Tibial nerve (tissue), 4 donors: ENCODE data around the gene INPP5K. TPM values are rescaled to one million over a fixed set of nuclear protein-coding genes. Genes with fewer than 3 reads are reported as not detected.

ENCODE experiments used
- DNase-seq, 2 donors: peaks; one replicate each; pipeline ENCODE4 v3.0.0-alpha.2; 2019; ENCODE audit warnings: low spot score in 2 of 2
- H3K27ac ChIP-seq, 4 donors: fragments of 200-600 bp; sonication (generic) in 3 of 4; one replicate each; pipeline ENCODE4 v1.5.1; 2017 to 2019; ENCODE audit warnings: mild to moderate bottlenecking in 1 of 4
- H3K27me3 ChIP-seq, 2 donors: fragments of 200-600 bp; sonication (generic) in 1 of 2; one replicate each; pipeline versions ENCODE4 v1.5.1 to v1.6.0; 2017 to 2019
- H3K36me3 ChIP-seq, 3 donors: fragments of 200-600 bp; sonication (generic); one replicate each; pipeline ENCODE4 v1.5.1; 2018 to 2019
- H3K4me1 ChIP-seq, 4 donors: fragments of 200-600 bp; sonication (generic) in 3 of 4; one replicate each; pipeline ENCODE4 v1.5.1; 2017 to 2019
- H3K4me3 ChIP-seq, 4 donors: fragments of 200-600 bp; sonication (generic) in 3 of 4; one replicate each; pipeline ENCODE4 v1.5.1; 2017 to 2019; ENCODE audit warnings: mild to moderate bottlenecking in 1 of 4, moderate library complexity in 1 of 4
- H3K9me3 ChIP-seq, 4 donors: fragments of 200-600 bp; sonication (generic) in 3 of 4; one replicate each; pipeline ENCODE4 v1.5.1; 2017 to 2019
- EP300 ChIP-seq, 2 donors: sonication (generic); formaldehyde crosslinking; IDR thresholded peaks; one replicate each; pipeline ENCODE4 v1.6.1; 2017; ENCODE audit warnings: antibody characterized with exemption in 2 of 2, mild to moderate bottlenecking in 1 of 2
- POLR2A ChIP-seq, 2 donors: fragments of 450-650 bp; IDR thresholded peaks; one replicate each; pipeline ENCODE4 v1.6.1; 2017; ENCODE audit warnings: antibody characterized with exemption in 2 of 2, mild to moderate bottlenecking in 2 of 2, moderate library complexity in 2 of 2
- WGBS, 2 donors: methylation state at CpG; one replicate each; pipeline ENCODE4 v1.1.5; 2018; 5-methylcytosine and 5-hydroxymethylcytosine counted together
- total RNA-seq, 4 donors: library from RNA; depleted of rRNA; stranded (reverse); fragments of >200 nt; gene quantifications; one replicate each; pipeline ENCODE4 v1.1.0, GENCODE V29; 2016
- TF ChIP-seq, protein P1 (sequence below), 5 experiments: fragments of 200-600 bp in 3 of 5; fragments of 450-650 bp in 2 of 5; sonication (generic) in 3 of 5; IDR thresholded peaks; one replicate each; pipeline ENCODE4 v1.5.1; 2016 to 2019; ENCODE audit warnings: antibody characterized with exemption in 5 of 5, mild to moderate bottlenecking in 3 of 5, moderate library complexity in 2 of 5

INPP5K gene
- total RNA-seq, 4 donors from 2014 or later: 67.9 to 110 (median 95.2) TPM

DNA sequence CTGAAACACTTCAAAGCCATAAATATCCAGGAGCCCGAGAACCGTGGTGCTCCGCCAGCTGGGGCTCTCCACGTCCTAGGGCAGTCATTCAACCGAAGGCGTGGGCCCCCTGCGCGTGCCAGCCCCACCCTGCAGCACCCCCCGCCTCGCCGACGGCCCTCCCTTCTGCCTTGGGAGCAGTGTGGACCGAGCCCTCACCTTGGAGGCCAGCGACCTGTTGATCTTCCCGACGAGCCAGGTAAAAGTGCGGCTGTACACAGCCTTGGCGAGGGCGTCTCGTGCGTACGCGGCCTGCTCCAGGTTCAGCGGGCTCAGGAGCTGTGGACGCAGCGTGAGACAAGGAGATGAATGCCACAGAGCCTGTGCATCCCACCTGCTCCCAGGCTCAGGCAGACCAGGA is 38.0 kb downstream of the INPP5K start:
- H3K4me3 ChIP-seq: no peak overlapping the region
- H3K27ac ChIP-seq: peak overlapping the region in 1 of 4 donors; percentile 24
- H3K9me3 ChIP-seq: no peaks in the 10 kb centered on the region
- peaks cover 0 to 49% (median 17%) of the 10 kb centered on the region in 4 donors for H3K4me1 ChIP-seq
- no peak for DNase-seq
- peaks cover 5 to 96% (median 23%) of the 10 kb centered on the region in 3 donors for H3K36me3 ChIP-seq
- 83 to 86% methylated on average over 1 to 10 of the region's 26 CpGs for WGBS, 2 donors
- H3K27me3 ChIP-seq: no peaks in the 10 kb centered on the region
- TF ChIP-seq POLR2A (IDR thresholded peaks at IDR 0.05): no peak
- TF ChIP-seq EP300 (IDR thresholded peaks at IDR 0.05): no peak
- TF ChIP-seq, protein P1, sequence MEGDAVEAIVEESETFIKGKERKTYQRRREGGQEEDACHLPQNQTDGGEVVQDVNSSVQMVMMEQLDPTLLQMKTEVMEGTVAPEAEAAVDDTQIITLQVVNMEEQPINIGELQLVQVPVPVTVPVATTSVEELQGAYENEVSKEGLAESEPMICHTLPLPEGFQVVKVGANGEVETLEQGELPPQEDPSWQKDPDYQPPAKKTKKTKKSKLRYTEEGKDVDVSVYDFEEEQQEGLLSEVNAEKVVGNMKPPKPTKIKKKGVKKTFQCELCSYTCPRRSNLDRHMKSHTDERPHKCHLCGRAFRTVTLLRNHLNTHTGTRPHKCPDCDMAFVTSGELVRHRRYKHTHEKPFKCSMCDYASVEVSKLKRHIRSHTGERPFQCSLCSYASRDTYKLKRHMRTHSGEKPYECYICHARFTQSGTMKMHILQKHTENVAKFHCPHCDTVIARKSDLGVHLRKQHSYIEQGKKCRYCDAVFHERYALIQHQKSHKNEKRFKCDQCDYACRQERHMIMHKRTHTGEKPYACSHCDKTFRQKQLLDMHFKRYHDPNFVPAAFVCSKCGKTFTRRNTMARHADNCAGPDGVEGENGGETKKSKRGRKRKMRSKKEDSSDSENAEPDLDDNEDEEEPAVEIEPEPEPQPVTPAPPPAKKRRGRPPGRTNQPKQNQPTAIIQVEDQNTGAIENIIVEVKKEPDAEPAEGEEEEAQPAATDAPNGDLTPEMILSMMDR (IDR thresholded peaks at IDR 0.05): no peak

DNA sequence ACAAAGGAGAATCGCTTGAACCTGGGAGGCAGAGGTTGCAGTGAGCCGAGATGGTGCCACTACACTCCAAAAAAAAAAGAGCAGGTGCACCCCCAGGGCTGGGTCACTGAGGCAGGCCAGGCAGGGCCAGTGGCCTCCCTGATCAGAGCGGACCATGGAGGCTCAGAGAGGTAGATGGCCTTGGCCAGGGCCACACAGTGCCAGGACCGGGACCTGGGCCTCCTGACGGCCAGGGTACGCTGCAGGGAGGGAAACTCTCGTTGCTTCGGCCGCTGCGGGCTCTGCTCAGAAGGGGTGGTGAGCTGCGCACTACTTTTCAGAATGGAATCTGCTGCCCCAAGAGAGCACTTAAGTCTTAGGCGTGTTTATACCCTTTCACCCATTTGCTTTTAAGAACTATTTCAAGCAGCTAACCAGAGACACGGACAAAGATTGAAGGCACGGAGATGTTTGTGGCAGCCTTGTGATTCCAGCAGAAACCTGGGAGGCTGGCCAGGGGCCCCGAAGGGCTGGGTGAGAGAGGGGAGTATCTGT is 41.0 kb downstream of the INPP5K start:
- H3K27me3 ChIP-seq: no peaks in the 10 kb centered on the region
- no peak overlapping the region for H3K4me3 ChIP-seq
- DNase-seq: no peak
- TF ChIP-seq, protein P1 (IDR thresholded peaks at IDR 0.05): no peak
- TF ChIP-seq POLR2A (IDR thresholded peaks at IDR 0.05) (peak in 1 of 2 donors; percentile 10), EP300 (IDR thresholded peaks at IDR 0.05) (peak in 1 of 2 donors; percentile 52)
- H3K36me3 ChIP-seq: peaks cover 5 to 98% (median 32%) of the 10 kb centered on the region in 3 donors
- no peaks in the 10 kb centered on the region for H3K9me3 ChIP-seq
- peak overlapping the region in 3 of 4 donors; percentile 67 to 78 (median 77) for H3K27ac ChIP-seq
- H3K4me1 ChIP-seq: peaks cover 0 to 57% (median 13%) of the 10 kb centered on the region in 4 donors
- 69 to 74% methylated on average over 15 of the region's 15 CpGs for WGBS, 2 donors

DNA sequence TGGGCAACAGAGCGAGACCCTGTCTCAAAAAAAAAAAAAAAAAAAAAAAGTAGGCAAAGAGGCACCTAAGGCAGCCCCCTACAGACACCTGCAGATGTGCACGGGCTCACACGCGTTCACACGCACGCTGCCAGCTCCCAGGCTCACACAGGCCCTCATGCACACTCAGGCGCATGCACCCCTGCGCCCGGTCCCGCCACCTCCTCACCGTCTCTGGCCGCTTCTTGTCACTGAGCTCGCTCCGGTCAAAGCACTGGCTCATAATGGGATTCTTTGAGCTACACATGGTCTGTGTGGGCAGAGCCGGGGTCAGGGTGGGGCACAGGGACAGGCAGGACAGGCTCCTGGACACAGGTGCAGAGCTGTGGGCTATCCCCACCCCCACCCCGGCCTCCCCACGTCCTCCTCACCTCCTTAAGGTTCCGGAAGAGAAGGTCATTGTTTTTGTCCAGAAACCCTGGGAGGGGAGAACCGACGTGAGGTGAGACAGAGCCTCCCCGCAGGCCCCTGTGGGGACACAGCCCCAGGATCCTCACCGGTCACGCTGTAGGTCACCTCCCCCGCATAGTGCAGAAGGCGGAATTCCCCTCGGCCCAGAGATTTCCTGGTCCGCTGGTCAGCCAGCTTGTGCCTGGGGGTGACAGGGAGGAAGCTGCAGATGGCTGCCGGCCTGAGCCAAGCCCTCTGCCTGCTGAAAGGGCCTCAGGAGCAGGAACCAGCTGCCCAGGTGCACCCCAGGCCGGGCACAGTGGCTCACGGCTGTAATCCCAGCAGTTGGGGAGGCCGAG is 41.8 kb downstream of the INPP5K start:
- TF ChIP-seq, protein P1 (IDR thresholded peaks at IDR 0.05): no peak
- peak in 1 of 2 donors; percentile 13 for TF ChIP-seq EP300 (IDR thresholded peaks at IDR 0.05)

DNA sequence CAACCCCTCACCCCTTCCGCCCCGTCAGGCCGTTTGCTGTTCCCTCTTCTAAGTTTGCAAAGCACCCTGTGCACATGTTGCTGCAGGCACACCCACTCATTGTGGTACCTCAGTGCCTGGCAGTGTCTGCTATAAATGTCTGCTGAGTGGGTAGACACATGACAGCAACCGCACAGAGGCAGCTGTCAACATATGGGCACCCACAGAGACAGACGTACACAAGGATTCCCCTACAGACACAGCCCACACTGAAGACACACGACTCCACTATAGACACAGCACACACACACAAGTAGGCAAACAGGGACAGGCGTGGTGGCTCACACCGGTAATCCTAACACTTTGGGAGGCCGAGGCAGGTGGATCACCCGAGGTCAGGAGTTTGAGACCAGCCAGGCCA is 42.6 kb downstream of the INPP5K start:
- Histone ChIP-seq H3K27ac (peak overlapping the region in 2 of 4 donors; percentile 77 to 78), H3K27me3 (no peaks in the 10 kb centered on the region), H3K36me3 (peaks cover 5 to 100% (median 39%) of the 10 kb centered on the region in 3 donors), H3K4me1 (peaks cover 0 to 59% (median 13%) of the 10 kb centered on the region in 4 donors), H3K9me3 (no peaks in the 10 kb centered on the region), H3K4me3 (no peak overlapping the region)
- WGBS, 2 donors: 69 to 73% methylated on average over 10 of the region's 10 CpGs
- no peak for TF ChIP-seq EP300 (IDR thresholded peaks at IDR 0.05)
- TF ChIP-seq, protein P1 (IDR thresholded peaks at IDR 0.05): no peak
- no peak for TF ChIP-seq POLR2A (IDR thresholded peaks at IDR 0.05)
- no peak for DNase-seq

More for the DNA sequence above, 41.8 kb downstream of the INPP5K start:
- H3K27ac ChIP-seq: peak overlapping the region in 3 of 4 donors; percentile 67 to 78 (median 77)
- H3K27me3 ChIP-seq: no peaks in the 10 kb centered on the region
- peaks cover 0 to 57% (median 13%) of the 10 kb centered on the region in 4 donors for H3K4me1 ChIP-seq
- DNase-seq: no peak
- no peaks in the 10 kb centered on the region for H3K9me3 ChIP-seq
- peaks cover 5 to 100% (median 40%) of the 10 kb centered on the region in 3 donors for H3K36me3 ChIP-seq
- WGBS, 2 donors: 64 to 66% methylated on average over 28 to 30 of the region's 31 CpGs
- H3K4me3 ChIP-seq: no peak overlapping the region

DNA sequence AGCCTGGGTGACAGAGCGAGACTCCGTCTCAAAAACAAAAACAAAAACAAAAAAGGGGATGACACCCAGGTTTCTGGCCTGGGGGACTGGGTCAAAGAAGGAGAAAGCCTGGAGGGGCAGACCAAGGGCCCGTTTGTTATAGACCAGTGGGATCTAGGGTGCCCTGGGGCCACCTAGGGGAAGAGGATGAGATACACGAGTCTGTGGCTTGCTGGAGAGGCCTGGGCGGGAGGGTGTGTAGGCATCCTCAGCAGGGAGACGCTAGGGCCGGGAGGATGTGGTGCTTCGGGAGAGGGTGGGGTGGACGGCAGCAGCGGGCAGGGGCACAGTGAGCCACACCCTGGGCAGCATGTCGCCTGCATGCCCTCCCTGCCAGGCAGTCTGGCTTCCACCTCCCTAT is 43.2 kb downstream of the INPP5K start:
- peaks cover 0 to 66% (median 13%) of the 10 kb centered on the region in 4 donors for H3K4me1 ChIP-seq
- no peaks in the 10 kb centered on the region for H3K9me3 ChIP-seq
- peaks cover 5 to 100% (median 39%) of the 10 kb centered on the region in 3 donors for H3K36me3 ChIP-seq
- no peak overlapping the region for H3K4me3 ChIP-seq
- 57 to 59% methylated on average over 11 of the region's 11 CpGs for WGBS, 2 donors
- TF ChIP-seq, protein P1 (IDR thresholded peaks at IDR 0.05): no peak
- TF ChIP-seq POLR2A (IDR thresholded peaks at IDR 0.05) (no peak), EP300 (IDR thresholded peaks at IDR 0.05) (no peak)
- no peak for DNase-seq
- H3K27me3 ChIP-seq: no peaks in the 10 kb centered on the region
- H3K27ac ChIP-seq: peak overlapping the region in 2 of 4 donors; percentile 3 to 77
